Nephron (organoid): ENCODE data around the gene ITPR3.

Experiments used
- H3K27ac Mint-ChIP-seq, 3 experiments: 2 replicates each; pipeline ENCODE4 v1.8.0; 2020; ENCODE audit warnings: mixed read lengths in 3 of 3, mild to moderate bottlenecking in 2 of 3, moderate library complexity in 1 of 3
- H3K27me3 Mint-ChIP-seq: 2 replicates; pipeline ENCODE4 v1.8.0; 2021; ENCODE audit warnings: low read depth, mild to moderate bottlenecking, moderate library complexity, mixed read lengths
- H3K36me3 Mint-ChIP-seq: 2 replicates; pipeline ENCODE4 v1.8.0; 2020; ENCODE audit warnings: low read depth, mixed read lengths
- H3K4me1 Mint-ChIP-seq: 2 replicates; pipeline ENCODE4 v1.8.0; 2020; ENCODE audit warnings: mixed read lengths
- H3K4me3 Mint-ChIP-seq, 3 experiments: 2 replicates each; pipeline ENCODE4 v1.8.0; 2020; ENCODE audit warnings: mild to moderate bottlenecking in 3 of 3, mixed read lengths in 3 of 3, moderate library complexity in 2 of 3
- H3K9me3 Mint-ChIP-seq: 2 replicates; pipeline ENCODE4 v1.8.0; 2020; ENCODE audit warnings: mixed read lengths
- CTCF ChIP-seq, 3 experiments: fragments of 200-600 bp; sonication (generic); IDR thresholded peaks; one replicate each; pipeline ENCODE4 v1.5.0; 2021; ENCODE audit warnings: antibody characterized with exemption in 3 of 3; ENCODE audit not compliant: unreplicated experiment in 3 of 3

Gene ITPR3

GRCh38 chr6:33658982-33659689 lies 38.0 kb downstream of the ITPR3 start:
- Mint-ChIP-seq H3K27me3 (peaks cover 17% of the 10 kb centered on the region), H3K27ac (no peak overlapping the region), H3K9me3 (no peaks in the 10 kb centered on the region), H3K36me3 (no peaks in the 10 kb centered on the region), H3K4me3 (no peak overlapping the region), H3K4me1 (no peaks in the 10 kb centered on the region)
- no peak for TF ChIP-seq CTCF (IDR thresholded peaks at IDR 0.05; ENCODE audit: unreplicated experiment in 3 of 3)

- Mint-ChIP-seq H3K27ac (no peak overlapping the region), H3K36me3 (no peaks in the 10 kb centered on the region), H3K27me3 (peaks cover 17% of the 10 kb centered on the region), H3K4me1 (no peaks in the 10 kb centered on the region), H3K9me3 (no peaks in the 10 kb centered on the region), H3K4me3 (no peak overlapping the region)
- TF ChIP-seq CTCF (IDR thresholded peaks at IDR 0.05; ENCODE audit: unreplicated experiment in 3 of 3): no peak
These were observed 38.9 kb downstream of the ITPR3 start for GRCh38 chr6:33659986-33660385.

GRCh38 chr6:33661106-33661838 lies 40.1 kb downstream of the ITPR3 start:
- Mint-ChIP-seq H3K4me1 (no peaks in the 10 kb centered on the region), H3K27ac (no peak overlapping the region), H3K9me3 (no peaks in the 10 kb centered on the region), H3K4me3 (no peak overlapping the region), H3K36me3 (no peaks in the 10 kb centered on the region), H3K27me3 (peaks cover 17% of the 10 kb centered on the region)
- no peak for TF ChIP-seq CTCF (IDR thresholded peaks at IDR 0.05; ENCODE audit: unreplicated experiment in 3 of 3)

GRCh38 chr6:33662318-33662717 lies 41.2 kb downstream of the ITPR3 start:
- Mint-ChIP-seq H3K36me3 (no peaks in the 10 kb centered on the region), H3K27ac (no peak overlapping the region), H3K4me1 (no peaks in the 10 kb centered on the region), H3K27me3 (peaks cover 17% of the 10 kb centered on the region), H3K4me3 (no peak overlapping the region), H3K9me3 (no peaks in the 10 kb centered on the region)
- TF ChIP-seq CTCF (IDR thresholded peaks at IDR 0.05; ENCODE audit: unreplicated experiment in 3 of 3): no peak

- TF ChIP-seq CTCF (IDR thresholded peaks at IDR 0.05; ENCODE audit: unreplicated experiment in 3 of 3): no peak
- Mint-ChIP-seq H3K4me1 (no peaks in the 10 kb centered on the region), H3K4me3 (no peak overlapping the region), H3K27me3 (peaks cover 19% of the 10 kb centered on the region), H3K9me3 (no peaks in the 10 kb centered on the region), H3K27ac (no peak overlapping the region), H3K36me3 (no peaks in the 10 kb centered on the region)
These were observed 41.9 kb downstream of the ITPR3 start for GRCh38 chr6:33663028-33663427.
